K562 (cell line): ENCODE data around the gene JAKMIP1. TPM values are rescaled to one million over a fixed set of nuclear protein-coding genes. Genes with fewer than 3 reads are reported as not detected.
A peak's percentile ranks its signal among the peaks of the same experiment; 100 is the strongest.

Source experiments
- ATAC-seq: fragments of 200-7000 bp; cut with Tn5 transposase; 3 replicates; pipeline ENCODE4 v1.9.1; 2020; ENCODE audit warnings: moderate library complexity
- BruUV-seq: library from RNA; stranded (reverse); fragments of 400-500 nt; replicated peaks from 2 replicates; lab custom pipeline; 2021; lab: Mats Ljungman, UMichigan
- CTCF ChIA-PET: fragments of 300-600 bp; formaldehyde crosslinking; extraction: SDS; loops from one replicate; lab custom pipeline; 2021; ENCODE audit warnings: low intra/inter-chr PET ratio; lab: Yijun Ruan, JAX
- POLR2A ChIA-PET: fragments of 300-600, 350-650 bp; sonication (Branson Sonifier 250); formaldehyde crosslinking; extraction: SDS; loops from one replicate; lab custom pipeline; 2021; ENCODE audit warnings: antibody characterized with exemption, inconsistent platforms; lab: Yijun Ruan, JAX
- DNase-seq, 4 experiments: peaks; one replicate each; pipeline versions ENCODE4 v3.0.0 to v3.0.0-alpha.2; 2011 to 2018; ENCODE audit warnings: low spot score in 3 of 4, mixed read lengths in 3 of 4; ENCODE audit errors: extremely low read depth in 1 of 4
- FAIRE-seq: peaks from 2 replicates; lab custom pipeline; 2011; peaks lifted over from hg19 to GRCh38; lab: Jason Lieb, UNC
- H2AFZ ChIP-seq: 2 replicates; pipeline ENCODE4 v1.6.0; 2011; ENCODE audit warnings: low read depth, low read length, control low read depth, inconsistent platforms
- H3K27ac ChIP-seq: fragments of 200-600 bp; 3 replicates; pipeline ENCODE4 v1.8.0; 2011; ENCODE audit warnings: low read depth, mild to moderate bottlenecking, control low read depth, inconsistent platforms, low read length, moderate library complexity, mixed read lengths; ENCODE audit errors: extremely low read depth
- H3K27me3 ChIP-seq, 2 experiments: fragments of 300-600 bp in 1 of 2; 2 replicates in 1 of 2; 3 replicates in 1 of 2; pipeline versions ENCODE4 v1.6.0 to v1.8.0; 2011; ENCODE audit warnings: inconsistent platforms in 2 of 2, low read length in 2 of 2, mild to moderate bottlenecking in 1 of 2, mixed read lengths in 1 of 2, moderate library complexity in 1 of 2; ENCODE audit not compliant: control insufficient read depth in 2 of 2, insufficient read depth in 2 of 2
- H3K36me3 ChIP-seq: fragments of 300-600 bp; 3 replicates; pipeline ENCODE4 v1.8.0; 2011; ENCODE audit warnings: mild to moderate bottlenecking, low read length, inconsistent platforms; ENCODE audit not compliant: control insufficient read depth, insufficient read depth
- H3K4me1 ChIP-seq, 2 experiments: fragments of 200-600 bp in 1 of 2; replicated peaks in 1 of 2; 2 replicates in 1 of 2; 3 replicates in 1 of 2; pipeline versions ENCODE4 v1.5.1 to v1.8.0; 2011; ENCODE audit warnings: inconsistent platforms in 2 of 2, low read length in 2 of 2, mild to moderate bottlenecking in 1 of 2, mixed read lengths in 1 of 2, moderate library complexity in 1 of 2; ENCODE audit not compliant: control insufficient read depth in 2 of 2, insufficient read depth in 2 of 2
- H3K4me2 ChIP-seq: 2 replicates; pipeline ENCODE4 v1.6.1; 2011; ENCODE audit warnings: low read length, control low read depth, inconsistent platforms, mixed read lengths; ENCODE audit not compliant: insufficient read depth
- H3K4me3 ChIP-seq: fragments of 200-600 bp; sonication (generic), shearing (Covaris generic); 2 replicates; pipeline ENCODE4 v1.5.1; 2016; ENCODE audit warnings: control low read depth, inconsistent platforms
- H3K79me2 ChIP-seq: fragments of 200-600 bp; 3 replicates; pipeline ENCODE4 v1.8.0; 2011; ENCODE audit warnings: low read length, inconsistent platforms; ENCODE audit not compliant: control insufficient read depth, insufficient read depth
- H3K9ac ChIP-seq, 2 experiments: 2 replicates each; pipeline versions ENCODE4 v1.6.0 to v1.6.1; 2011; ENCODE audit warnings: low read depth in 2 of 2, low read length in 2 of 2, control low read depth in 1 of 2, inconsistent platforms in 1 of 2, mild to moderate bottlenecking in 1 of 2, mixed read lengths in 1 of 2; ENCODE audit not compliant: insufficient read depth in 1 of 2
- H3K9me1 ChIP-seq: one replicate; pipeline ENCODE4 v1.6.0; 2011; ENCODE audit warnings: inconsistent platforms, mild to moderate bottlenecking, low read length, moderate library complexity; ENCODE audit not compliant: control insufficient read depth, insufficient read depth
- H3K9me3 ChIP-seq: replicated peaks from 2 replicates; pipeline ENCODE4 v1.5.1; 2011; ENCODE audit warnings: low read depth, low read length, inconsistent platforms; ENCODE audit not compliant: control insufficient read depth, insufficient read depth
- H4K20me1 ChIP-seq: replicated peaks from 2 replicates; pipeline ENCODE4 v1.6.1; 2011; ENCODE audit warnings: low read length, inconsistent platforms, mixed read lengths; ENCODE audit not compliant: control insufficient read depth, insufficient read depth
- ARID1B ChIP-seq: fragments of 450-650 bp; IDR thresholded peaks from 2 replicates; pipeline ENCODE4 v1.6.1; 2016; ENCODE audit warnings: antibody characterized with exemption, mild to moderate bottlenecking, inconsistent platforms
- CBFB ChIP-seq: sonication (generic); formaldehyde crosslinking; IDR thresholded peaks from 2 replicates; pipeline ENCODE4 v1.4.0; 2020; ENCODE audit warnings: mild to moderate bottlenecking, missing genetic modification reagents
- CHD7 ChIP-seq: fragments of 200-600 bp; sonication (generic); IDR thresholded peaks from one replicate; pipeline ENCODE4 v1.6.1; 2012; ENCODE audit warnings: mild to moderate bottlenecking, low read depth, low read length, inconsistent platforms
- EGR1 ChIP-seq: fragments of 450-650 bp; conservative IDR thresholded peaks from 2 replicates; pipeline ENCODE4 v1.6.1; 2017; ENCODE audit warnings: mild to moderate bottlenecking
- ELF1 ChIP-seq: fragments of 200-800 bp; sonication (Bioruptor generic); IDR thresholded peaks from 2 replicates; pipeline ENCODE4 v1.6.1; 2016; ENCODE audit warnings: missing genetic modification characterization, missing compliant biosample characterization
- FOXP1 ChIP-seq: sonication (generic); formaldehyde crosslinking; IDR thresholded peaks from 2 replicates; pipeline ENCODE4 v1.8.0; 2022; ENCODE audit warnings: mild to moderate bottlenecking, missing genetic modification reagents
- GATAD2B ChIP-seq: fragments of 450-650 bp; IDR thresholded peaks from 2 replicates; pipeline ENCODE4 v1.6.1; 2017; ENCODE audit warnings: mild to moderate bottlenecking, borderline replicate concordance
- HDAC8 ChIP-seq: fragments of 450-650 bp; IDR thresholded peaks from 2 replicates; pipeline ENCODE4 v1.6.1; 2016; ENCODE audit warnings: mild to moderate bottlenecking, missing genetic modification characterization, moderate library complexity, missing compliant biosample characterization
- IFI16 ChIP-seq: fragments of 250-450 bp; sonication (Bioruptor Pico); IDR thresholded peaks from 2 replicates; pipeline ENCODE4 v2.1.2; 2022; ENCODE audit warnings: mild to moderate bottlenecking, inconsistent platforms
- MAFK ChIP-seq: IDR thresholded peaks from 2 replicates; pipeline ENCODE4 v1.6.1; 2011; ENCODE audit warnings: low read length, improper control_type of control experiment
- SRSF9 ChIP-seq: fragments of 200-400 bp; formaldehyde crosslinking; IDR thresholded peaks from 2 replicates; pipeline ENCODE4 v1.6.1; 2017; ENCODE audit warnings: low read depth, low read length, borderline replicate concordance
- ZNF175 ChIP-seq: fragments of 200-800 bp; sonication (Bioruptor generic); IDR thresholded peaks from 2 replicates; pipeline ENCODE4 v1.6.1; 2016; ENCODE audit warnings: low read depth, mild to moderate bottlenecking, missing genetic modification characterization, missing compliant biosample characterization
- ZNF316 ChIP-seq: fragments of 450-650 bp; IDR thresholded peaks from 2 replicates; pipeline ENCODE4 v1.6.1; 2016
- ZNF830 ChIP-seq: fragments of 250-450 bp; sonication (Bioruptor Pico); IDR thresholded peaks from 2 replicates; pipeline ENCODE4 v1.5.0; 2021; ENCODE audit warnings: mild to moderate bottlenecking
- WGBS: fragments of 100-300 bp; shearing (Covaris generic); methylation state at CpG from one replicate; pipeline ENCODE4 v1.1.6; 2016; ENCODE audit warnings: low coverage, mixed read lengths; ENCODE audit not compliant: insufficient coverage; ENCODE audit errors: missing lambda C conversion rate; 5-methylcytosine and 5-hydroxymethylcytosine counted together
- in situ Hi-C: fragments of 300-500 bp; cut with MboI; formaldehyde crosslinking; loops from 4 replicates; pipeline ENCODE4 v1.15.0; 2018; ENCODE audit warnings: inconsistent platforms, mixed read lengths
- intact Hi-C: fragments of 100-400 bp; cut with micrococcal nuclease; formaldehyde crosslinking; loops from 2 replicates; pipeline ENCODE4 v1.14.2; 2022
- polyA plus RNA-seq, 8 experiments: library from polyadenylated mRNA; depleted of rRNA in 4 of 8; stranded (reverse) in 5 of 8; unstranded in 3 of 8; fragments of >200 nt; fragmentation: Nextera tagmentation in 2 of 8; fragmentation: Illumina TruSeq in 1 of 8; extraction: Ambion mirVana in 2 of 8; extraction: Trizol in 1 of 8; gene quantifications; 2 replicates each; pipeline versions ENCODE4 v1.2.1 to v1.2.3, GENCODE V29; 2011 to 2014; ENCODE audit warnings: inconsistent platforms in 1 of 8, missing spikeins in 1 of 8
- total RNA-seq, 7 experiments: library from RNA; depleted of rRNA in 6 of 7; stranded (reverse); fragments of >200 nt in 6 of 7; fragmentation: Illumina TruSeq in 2 of 7; extraction: Trizol in 2 of 7; gene quantifications; 2 replicates each; pipeline versions ENCODE4 v1.2.1 to v1.2.3, GENCODE V29; 2011 to 2021; ENCODE audit warnings: low replicate concordance in 1 of 7

JAKMIP1 gene
- total and polyA plus RNA-seq, 9 of the 15 experiments (the other 6 are each of a cell fraction or from before 2014, with no cell fraction given), result not detected

DNA sequence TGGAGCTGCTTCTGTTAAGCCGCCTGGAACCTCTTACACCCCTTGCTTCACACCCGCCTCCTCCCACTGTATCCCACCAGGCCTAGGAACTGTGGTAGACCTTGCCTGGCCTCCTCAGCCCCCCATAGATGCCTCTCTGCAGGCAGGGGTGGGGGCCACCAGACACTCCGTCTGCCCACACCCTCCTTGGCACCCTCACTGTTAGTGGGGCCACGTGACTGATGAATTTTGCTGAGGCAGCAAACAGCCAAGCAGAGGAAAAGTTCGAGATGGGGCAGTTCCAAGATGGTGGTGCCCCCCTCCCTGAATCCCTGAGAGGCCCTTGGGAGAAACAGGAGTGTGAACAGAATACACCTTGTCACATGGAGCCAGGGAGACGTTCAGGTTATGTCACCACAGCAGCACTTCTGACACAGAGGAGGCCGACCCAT lies 141.0 kb downstream of the JAKMIP1 start:
- 0% methylated on average over 6 of the region's 7 CpGs for WGBS
- H3K27me3 ChIP-seq, result no peaks in the 10 kb centered on the region; a peak in 1 of 5 replicates
- in situ Hi-C loops (no loop called here), intact Hi-C loops (no loop called here)
- no peaks in the 10 kb centered on the region; the same call in 1 of the 2 replicates for H3K9me3 ChIP-seq
- DNase-seq (no peak), FAIRE-seq (no peak), ATAC-seq (no peak)
- H2AFZ ChIP-seq, result no peak overlapping the region
- H4K20me1 ChIP-seq, result no peaks in the 10 kb centered on the region
- H3K9me1 ChIP-seq, result no peaks in the 10 kb centered on the region
- H3K4me1 ChIP-seq, result no peaks in the 10 kb centered on the region
- BruUV-seq, result no TSS peak
- ChIA-PET CTCF (no interaction called here), POLR2A (no interaction called here)
- H3K27ac ChIP-seq, result no peak overlapping the region
- H3K9ac ChIP-seq, result no peak overlapping the region
- no peak overlapping the region for H3K4me2 ChIP-seq
- no peaks in the 10 kb centered on the region for H3K79me2 ChIP-seq
- no peaks in the 10 kb centered on the region for H3K36me3 ChIP-seq
- no peak overlapping the region for H3K4me3 ChIP-seq
- no peak for TF ChIP-seq GATAD2B
- no peak for TF ChIP-seq SRSF9
- TF ChIP-seq EGR1, result no peak
- no peak for TF ChIP-seq FOXP1 (CRISPR knock-in tag)
- no peak for TF ChIP-seq IFI16 (CRISPR knock-in tag)
- TF ChIP-seq ZNF316, result peak; percentile 44; the same call in 1 of the 2 replicates
- TF ChIP-seq ZNF175 (CRISPR knock-in tag), result no peak
- TF ChIP-seq CHD7, result no peak
- no peak for TF ChIP-seq HDAC8 (tag)
- TF ChIP-seq ELF1, result no peak
- no peak for TF ChIP-seq ARID1B
- TF ChIP-seq MAFK, result 0 out of 2 replicates have a peak, but pooled peaks have one; percentile 13
- no peak for TF ChIP-seq CBFB (CRISPR knock-in tag)
- TF ChIP-seq ZNF830 (CRISPR knock-in tag), result no peak
